ENCODE data around the gene TBCD. TPM values are rescaled to one million over a fixed set of nuclear protein-coding genes. Genes with fewer than 3 reads are reported as not detected.
"Not testable (repeated sequence)": the region's sequence is repeated elsewhere in the genome, so short reads cannot be mapped to it uniquely, and the experiment has no call there.

TBCD gene
- polyA plus RNA-seq, 3 donors, result 62.9 to 91.6 (median 74.2) TPM

GRCh38 chr17:82947051-82947991 is 195.5 kb downstream of the TBCD start:
- no peak for DNase-seq (ENCODE audit: extremely low read depth in 1 of 11, low read depth in 9 of 11, low spot score in 4 of 11)

- DNase-seq (ENCODE audit: extremely low read depth in 1 of 11, low read depth in 9 of 11, low spot score in 4 of 11), result no peak
Measured at GRCh38 chr17:82948081-82948511, 196.2 kb downstream of the TBCD start.

GRCh38 chr17:82948957-82949356 is 197.1 kb downstream of the TBCD start:
- no peak for DNase-seq (ENCODE audit: extremely low read depth in 1 of 11, low read depth in 9 of 11, low spot score in 4 of 11)

- DNase-seq (ENCODE audit: extremely low read depth in 1 of 11, low read depth in 9 of 11, low spot score in 4 of 11), result no peak
Measured at GRCh38 chr17:82949361-82949760, 197.5 kb downstream of the TBCD start.

GRCh38 chr17:82949984-82950383 is 198.1 kb downstream of the TBCD start:
- no peak for DNase-seq (ENCODE audit: extremely low read depth in 1 of 11, low read depth in 9 of 11, low spot score in 4 of 11)

GRCh38 chr17:82950525-82951102 is 198.7 kb downstream of the TBCD start:
- no peak for DNase-seq (ENCODE audit: extremely low read depth in 1 of 11, low read depth in 9 of 11, low spot score in 4 of 11)

- DNase-seq (ENCODE audit: extremely low read depth in 1 of 11, low read depth in 9 of 11, low spot score in 4 of 11), result no peak
Measured at GRCh38 chr17:82952019-82952418, 200.2 kb downstream of the TBCD start.

GRCh38 chr17:82955106-82955505 is 203.2 kb downstream of the TBCD start:
- not testable (repeated sequence) for DNase-seq (ENCODE audit: extremely low read depth in 1 of 11, low read depth in 9 of 11, low spot score in 4 of 11)

- DNase-seq (ENCODE audit: extremely low read depth in 1 of 11, low read depth in 9 of 11, low spot score in 4 of 11), result not testable (repeated sequence)
Measured at GRCh38 chr17:82955627-82956026, 203.8 kb downstream of the TBCD start.

- DNase-seq (ENCODE audit: extremely low read depth in 1 of 11, low read depth in 9 of 11, low spot score in 4 of 11), result no peak
Measured at GRCh38 chr17:82956146-82956725, 204.4 kb downstream of the TBCD start.

GRCh38 chr17:82956726-82957468 is 205.0 kb downstream of the TBCD start:
- DNase-seq (ENCODE audit: extremely low read depth in 1 of 11, low read depth in 9 of 11, low spot score in 4 of 11), result no peak

GRCh38 chr17:82957469-82957795 is 205.6 kb downstream of the TBCD start:
- DNase-seq (ENCODE audit: extremely low read depth in 1 of 11, low read depth in 9 of 11, low spot score in 4 of 11), result no peak

- DNase-seq (ENCODE audit: extremely low read depth in 1 of 11, low read depth in 9 of 11, low spot score in 4 of 11), result no peak
Measured at GRCh38 chr17:82957961-82958561, 206.2 kb downstream of the TBCD start.

- no peak for DNase-seq (ENCODE audit: extremely low read depth in 1 of 11, low read depth in 9 of 11, low spot score in 4 of 11)
Measured at GRCh38 chr17:82959242-82959930, 207.5 kb downstream of the TBCD start.

GRCh38 chr17:82959990-82960418 is 208.1 kb downstream of the TBCD start:
- DNase-seq (ENCODE audit: extremely low read depth in 1 of 11, low read depth in 9 of 11, low spot score in 4 of 11), result no peak

- DNase-seq (ENCODE audit: extremely low read depth in 1 of 11, low read depth in 9 of 11, low spot score in 4 of 11), result no peak
Measured at GRCh38 chr17:82960419-82961271, 208.8 kb downstream of the TBCD start.

- DNase-seq (ENCODE audit: extremely low read depth in 1 of 11, low read depth in 9 of 11, low spot score in 4 of 11), result no peak
Measured at GRCh38 chr17:82961366-82962162, 209.7 kb downstream of the TBCD start.

All from renal cortex interstitium (tissue), 11 donors.